GM12878 (cell line): ENCODE results near the gene XG.

Experiments
- EGR1 ChIP-seq, 2 experiments: IDR thresholded peaks; 1 replicate in 1 of 2; 2 replicates in 1 of 2; pipeline ENCODE4 v1.6.1; 2011 to 2012; ENCODE audit warnings: low read depth in 2 of 2, low read length in 2 of 2, borderline replicate concordance in 1 of 2, mild to moderate bottlenecking in 1 of 2, moderate library complexity in 1 of 2
- EZH2 ChIP-seq: IDR thresholded peaks from 2 replicates; pipeline ENCODE4 v1.6.1; 2012; ENCODE audit warnings: low read depth, mild to moderate bottlenecking, control low read depth, inconsistent platforms, low read length, borderline replicate concordance; ENCODE audit not compliant: control insufficient read depth
- FOXK2 ChIP-seq: fragments of 450-650 bp; IDR thresholded peaks from 2 replicates; pipeline ENCODE4 v1.6.1; 2017; ENCODE audit warnings: mild to moderate bottlenecking, moderate library complexity
- GABPA ChIP-seq: IDR thresholded peaks from 2 replicates; pipeline ENCODE4 v1.6.1; 2014; ENCODE audit warnings: antibody characterized with exemption, low read depth, mild to moderate bottlenecking, inconsistent platforms
- POLR2A ChIP-seq: IDR thresholded peaks from 2 replicates; pipeline ENCODE4 v1.6.1; 2011; ENCODE audit warnings: low read depth, mild to moderate bottlenecking, low read length
- RAD21 ChIP-seq: IDR thresholded peaks from 2 replicates; pipeline ENCODE4 v1.6.1; 2011; ENCODE audit warnings: mild to moderate bottlenecking, low read depth, low read length, moderate library complexity; ENCODE audit not compliant: insufficient read depth
- RCOR1 ChIP-seq: conservative IDR thresholded peaks from 2 replicates; pipeline ENCODE4 v1.6.1; 2012; ENCODE audit warnings: low read depth, low read length, improper control_type of control experiment
- TF ChIP-seq, protein P1 (sequence below), 3 experiments: IDR thresholded peaks in 2 of 3; conservative IDR thresholded peaks in 1 of 3; 2 replicates each; pipeline ENCODE4 v1.5.1; 2011; ENCODE audit warnings: low read depth in 3 of 3, low read length in 3 of 3, mild to moderate bottlenecking in 3 of 3, control low read depth in 2 of 3, moderate library complexity in 2 of 3, inconsistent platforms in 1 of 3, mixed read lengths in 1 of 3; ENCODE audit not compliant: control insufficient read depth in 2 of 3, insufficient read depth in 1 of 3; ENCODE audit errors: extremely low read depth in 1 of 3
- TF ChIP-seq, protein P2 (sequence below): IDR thresholded peaks from 2 replicates; pipeline ENCODE4 v1.6.1; 2011; ENCODE audit warnings: mild to moderate bottlenecking, low read depth, low read length, moderate library complexity; ENCODE audit not compliant: insufficient replicate concordance
- TF ChIP-seq, protein P3 (sequence below): fragments of 450-650 bp; IDR thresholded peaks from 2 replicates; pipeline ENCODE4 v1.6.1; 2016; ENCODE audit warnings: mild to moderate bottlenecking, moderate library complexity, borderline replicate concordance
- TF ChIP-seq, protein P4 (sequence below): IDR thresholded peaks from 2 replicates; pipeline ENCODE4 v1.6.1; 2011; ENCODE audit warnings: low read depth, mild to moderate bottlenecking, low read length, moderate library complexity, borderline replicate concordance; ENCODE audit errors: extremely low read depth
- TF ChIP-seq, protein P5 (sequence below): IDR thresholded peaks from 2 replicates; pipeline ENCODE4 v1.6.1; 2012; ENCODE audit warnings: low read depth, low read length, improper control_type of control experiment

DNA sequence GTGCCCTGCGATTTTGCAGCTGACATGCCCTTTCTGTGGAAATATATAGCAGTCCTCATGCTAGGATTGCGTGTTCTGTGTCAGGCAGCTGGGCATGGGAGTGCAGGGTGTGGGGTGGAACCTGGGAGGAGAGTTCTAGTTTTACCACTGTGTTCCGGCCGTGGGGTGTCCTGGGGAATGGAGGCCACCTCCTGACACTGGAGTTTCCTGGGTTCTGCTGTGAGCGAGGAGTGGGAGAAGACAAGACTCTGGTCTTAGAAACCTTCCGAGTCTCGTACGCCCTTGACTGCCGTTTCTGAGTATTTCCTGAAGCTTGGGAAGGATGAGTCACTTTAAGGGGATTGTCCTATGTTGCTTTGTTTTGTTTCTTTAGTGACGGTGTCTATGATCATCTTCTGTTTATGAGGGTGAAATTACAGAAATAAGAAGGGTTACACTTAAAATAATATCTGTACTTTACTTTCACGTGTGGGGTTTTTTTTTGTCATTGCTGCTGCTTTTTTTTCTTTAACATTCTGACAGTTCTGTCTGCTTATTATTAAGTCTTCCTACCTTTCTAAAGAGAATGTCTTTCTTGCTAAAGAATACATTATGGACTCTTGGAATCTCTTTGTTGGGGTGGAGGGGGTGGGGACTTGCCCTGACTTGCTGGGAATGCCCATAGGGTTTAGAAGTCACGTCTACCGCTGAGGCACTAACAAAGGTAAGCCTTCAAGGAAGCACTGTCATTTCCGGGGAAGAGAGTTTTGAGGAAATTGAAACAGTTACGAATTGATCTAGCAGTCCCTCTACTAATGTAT lies 41.6 kb upstream of the XG start:
- TF ChIP-seq FOXK2, result no peak
- no peak; a peak in 1 of 3 replicates for TF ChIP-seq EGR1 (IDR thresholded peaks at IDR 0.05; ENCODE audit: borderline replicate concordance in 1 of 2, low read depth in 2 of 2, low read length in 2 of 2)
- no peak for TF ChIP-seq RAD21
- TF ChIP-seq, protein P1, sequence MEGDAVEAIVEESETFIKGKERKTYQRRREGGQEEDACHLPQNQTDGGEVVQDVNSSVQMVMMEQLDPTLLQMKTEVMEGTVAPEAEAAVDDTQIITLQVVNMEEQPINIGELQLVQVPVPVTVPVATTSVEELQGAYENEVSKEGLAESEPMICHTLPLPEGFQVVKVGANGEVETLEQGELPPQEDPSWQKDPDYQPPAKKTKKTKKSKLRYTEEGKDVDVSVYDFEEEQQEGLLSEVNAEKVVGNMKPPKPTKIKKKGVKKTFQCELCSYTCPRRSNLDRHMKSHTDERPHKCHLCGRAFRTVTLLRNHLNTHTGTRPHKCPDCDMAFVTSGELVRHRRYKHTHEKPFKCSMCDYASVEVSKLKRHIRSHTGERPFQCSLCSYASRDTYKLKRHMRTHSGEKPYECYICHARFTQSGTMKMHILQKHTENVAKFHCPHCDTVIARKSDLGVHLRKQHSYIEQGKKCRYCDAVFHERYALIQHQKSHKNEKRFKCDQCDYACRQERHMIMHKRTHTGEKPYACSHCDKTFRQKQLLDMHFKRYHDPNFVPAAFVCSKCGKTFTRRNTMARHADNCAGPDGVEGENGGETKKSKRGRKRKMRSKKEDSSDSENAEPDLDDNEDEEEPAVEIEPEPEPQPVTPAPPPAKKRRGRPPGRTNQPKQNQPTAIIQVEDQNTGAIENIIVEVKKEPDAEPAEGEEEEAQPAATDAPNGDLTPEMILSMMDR (IDR thresholded peaks at IDR 0.05 in 2 of 3, conservative IDR thresholded peaks at IDR 0.05 in 1 of 3; ENCODE audit: control insufficient read depth in 2 of 3, extremely low read depth in 1 of 3, insufficient read depth in 1 of 3, low read depth in 3 of 3, low read length in 3 of 3), result no peak
- no peak for TF ChIP-seq EZH2
- TF ChIP-seq RCOR1, result no peak
- TF ChIP-seq, protein P2, sequence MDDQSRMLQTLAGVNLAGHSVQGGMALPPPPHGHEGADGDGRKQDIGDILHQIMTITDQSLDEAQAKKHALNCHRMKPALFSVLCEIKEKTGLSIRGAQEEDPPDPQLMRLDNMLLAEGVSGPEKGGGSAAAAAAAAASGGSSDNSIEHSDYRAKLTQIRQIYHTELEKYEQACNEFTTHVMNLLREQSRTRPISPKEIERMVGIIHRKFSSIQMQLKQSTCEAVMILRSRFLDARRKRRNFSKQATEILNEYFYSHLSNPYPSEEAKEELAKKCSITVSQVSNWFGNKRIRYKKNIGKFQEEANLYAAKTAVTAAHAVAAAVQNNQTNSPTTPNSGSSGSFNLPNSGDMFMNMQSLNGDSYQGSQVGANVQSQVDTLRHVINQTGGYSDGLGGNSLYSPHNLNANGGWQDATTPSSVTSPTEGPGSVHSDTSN, result no peak
- TF ChIP-seq, protein P3, sequence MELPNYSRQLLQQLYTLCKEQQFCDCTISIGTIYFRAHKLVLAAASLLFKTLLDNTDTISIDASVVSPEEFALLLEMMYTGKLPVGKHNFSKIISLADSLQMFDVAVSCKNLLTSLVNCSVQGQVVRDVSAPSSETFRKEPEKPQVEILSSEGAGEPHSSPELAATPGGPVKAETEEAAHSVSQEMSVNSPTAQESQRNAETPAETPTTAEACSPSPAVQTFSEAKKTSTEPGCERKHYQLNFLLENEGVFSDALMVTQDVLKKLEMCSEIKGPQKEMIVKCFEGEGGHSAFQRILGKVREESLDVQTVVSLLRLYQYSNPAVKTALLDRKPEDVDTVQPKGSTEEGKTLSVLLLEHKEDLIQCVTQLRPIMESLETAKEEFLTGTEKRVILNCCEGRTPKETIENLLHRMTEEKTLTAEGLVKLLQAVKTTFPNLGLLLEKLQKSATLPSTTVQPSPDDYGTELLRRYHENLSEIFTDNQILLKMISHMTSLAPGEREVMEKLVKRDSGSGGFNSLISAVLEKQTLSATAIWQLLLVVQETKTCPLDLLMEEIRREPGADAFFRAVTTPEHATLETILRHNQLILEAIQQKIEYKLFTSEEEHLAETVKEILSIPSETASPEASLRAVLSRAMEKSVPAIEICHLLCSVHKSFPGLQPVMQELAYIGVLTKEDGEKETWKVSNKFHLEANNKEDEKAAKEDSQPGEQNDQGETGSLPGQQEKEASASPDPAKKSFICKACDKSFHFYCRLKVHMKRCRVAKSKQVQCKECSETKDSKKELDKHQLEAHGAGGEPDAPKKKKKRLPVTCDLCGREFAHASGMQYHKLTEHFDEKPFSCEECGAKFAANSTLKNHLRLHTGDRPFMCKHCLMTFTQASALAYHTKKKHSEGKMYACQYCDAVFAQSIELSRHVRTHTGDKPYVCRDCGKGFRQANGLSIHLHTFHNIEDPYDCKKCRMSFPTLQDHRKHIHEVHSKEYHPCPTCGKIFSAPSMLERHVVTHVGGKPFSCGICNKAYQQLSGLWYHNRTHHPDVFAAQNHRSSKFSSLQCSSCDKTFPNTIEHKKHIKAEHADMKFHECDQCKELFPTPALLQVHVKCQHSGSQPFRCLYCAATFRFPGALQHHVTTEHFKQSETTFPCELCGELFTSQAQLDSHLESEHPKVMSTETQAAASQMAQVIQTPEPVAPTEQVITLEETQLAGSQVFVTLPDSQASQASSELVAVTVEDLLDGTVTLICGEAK, result no peak
- TF ChIP-seq GABPA, result no peak
- TF ChIP-seq, protein P4, sequence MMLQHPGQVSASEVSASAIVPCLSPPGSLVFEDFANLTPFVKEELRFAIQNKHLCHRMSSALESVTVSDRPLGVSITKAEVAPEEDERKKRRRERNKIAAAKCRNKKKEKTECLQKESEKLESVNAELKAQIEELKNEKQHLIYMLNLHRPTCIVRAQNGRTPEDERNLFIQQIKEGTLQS, result no peak
- no peak for TF ChIP-seq POLR2A
- TF ChIP-seq, protein P5, sequence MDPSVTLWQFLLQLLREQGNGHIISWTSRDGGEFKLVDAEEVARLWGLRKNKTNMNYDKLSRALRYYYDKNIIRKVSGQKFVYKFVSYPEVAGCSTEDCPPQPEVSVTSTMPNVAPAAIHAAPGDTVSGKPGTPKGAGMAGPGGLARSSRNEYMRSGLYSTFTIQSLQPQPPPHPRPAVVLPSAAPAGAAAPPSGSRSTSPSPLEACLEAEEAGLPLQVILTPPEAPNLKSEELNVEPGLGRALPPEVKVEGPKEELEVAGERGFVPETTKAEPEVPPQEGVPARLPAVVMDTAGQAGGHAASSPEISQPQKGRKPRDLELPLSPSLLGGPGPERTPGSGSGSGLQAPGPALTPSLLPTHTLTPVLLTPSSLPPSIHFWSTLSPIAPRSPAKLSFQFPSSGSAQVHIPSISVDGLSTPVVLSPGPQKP, result no peak
